GM19025 (cell line): ENCODE results near the gene SEBOX.

Experiments
- ATAC-seq: cut with Tn5 transposase; IDR thresholded peaks from one replicate; pipeline ENCODE4 v1.9.1; 2021; ENCODE audit warnings: mild to moderate bottlenecking, low read depth, moderate library complexity; ENCODE audit not compliant: unreplicated experiment

Gene SEBOX

DNA sequence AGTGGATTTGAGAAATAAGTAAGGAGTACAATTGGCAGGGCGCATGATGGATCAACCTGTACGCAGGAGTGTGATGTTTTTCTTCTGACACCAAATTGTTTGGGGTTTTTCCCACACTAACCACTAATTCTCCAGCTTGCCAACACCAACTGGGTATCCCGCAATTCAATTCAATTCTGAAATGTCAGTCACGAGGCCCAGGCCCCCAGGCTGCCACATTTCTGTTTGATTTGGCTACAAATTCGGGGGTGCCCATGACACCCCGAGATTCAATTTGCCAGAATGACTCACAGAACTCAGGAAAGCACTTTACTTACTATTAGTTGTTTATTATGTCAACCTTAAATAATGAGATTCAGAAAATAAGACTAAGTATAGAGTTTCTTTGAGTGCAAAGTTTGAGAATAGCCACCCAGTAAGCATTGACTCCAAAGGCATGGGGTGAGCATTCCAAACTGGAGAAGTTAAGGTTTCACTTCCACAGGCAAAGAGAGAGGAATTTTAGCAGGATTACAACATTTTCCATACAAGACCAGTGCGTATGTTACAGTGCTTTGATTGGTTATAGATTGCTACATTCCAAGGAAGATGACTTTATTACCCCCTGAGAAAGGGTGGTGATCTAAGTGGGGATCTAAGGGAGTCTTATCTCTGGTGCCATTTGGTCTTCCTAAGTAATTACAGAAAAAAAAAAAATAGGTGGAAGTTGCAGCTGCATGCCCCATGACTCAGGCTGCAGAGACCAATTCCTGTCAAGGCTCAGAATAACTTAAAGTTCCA lies 29.5 kb upstream of the SEBOX start:
- ATAC-seq: no peak

- ATAC-seq: no peak
Measured at GRCh38 chr17:28392491-28392890, 27.5 kb upstream of the SEBOX start.

DNA sequence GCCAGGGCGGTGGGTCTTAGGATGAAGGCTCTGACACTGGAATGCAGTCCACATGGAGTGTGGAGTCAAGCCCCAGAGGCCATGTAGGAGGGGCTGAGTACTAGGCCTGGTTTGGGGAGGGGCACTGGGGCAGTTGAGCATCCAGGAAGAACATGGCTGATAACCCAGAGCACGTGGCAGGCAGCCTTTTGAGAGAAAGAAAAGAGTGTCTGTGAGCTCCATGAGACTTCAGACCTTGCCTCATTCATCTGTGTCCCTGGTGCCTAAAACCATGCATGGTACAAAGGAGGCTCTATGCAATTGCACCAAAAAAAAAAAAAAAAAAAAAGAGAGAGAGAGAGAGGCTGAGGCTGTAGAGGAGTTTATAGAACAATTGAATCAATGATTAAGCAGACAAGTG lies 26.4 kb upstream of the SEBOX start:
- ATAC-seq: no peak

DNA sequence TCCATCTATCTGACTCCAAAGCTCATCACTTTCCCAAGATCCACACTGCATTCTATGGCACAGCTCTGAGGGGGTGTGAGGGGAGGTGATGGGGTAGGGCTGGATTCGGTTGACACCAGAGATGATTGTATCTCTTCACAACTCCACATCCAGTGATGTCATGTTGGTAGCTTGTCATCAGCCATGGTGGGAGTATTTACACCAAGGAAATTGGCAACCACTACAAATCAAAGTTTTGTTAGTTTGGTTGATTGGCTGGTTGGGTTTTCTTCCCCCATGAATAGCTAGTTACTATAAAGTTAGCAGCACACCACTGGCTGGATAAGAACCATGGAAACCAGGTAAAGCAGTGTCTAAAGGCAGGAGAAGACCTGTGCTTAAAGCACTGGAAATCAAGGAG lies 26.0 kb upstream of the SEBOX start:
- no peak for ATAC-seq

- ATAC-seq: no peak
Measured at GRCh38 chr17:28390563-28390962, 25.6 kb upstream of the SEBOX start.

- ATAC-seq: no peak
Measured at GRCh38 chr17:28390141-28390540, 25.1 kb upstream of the SEBOX start.

DNA sequence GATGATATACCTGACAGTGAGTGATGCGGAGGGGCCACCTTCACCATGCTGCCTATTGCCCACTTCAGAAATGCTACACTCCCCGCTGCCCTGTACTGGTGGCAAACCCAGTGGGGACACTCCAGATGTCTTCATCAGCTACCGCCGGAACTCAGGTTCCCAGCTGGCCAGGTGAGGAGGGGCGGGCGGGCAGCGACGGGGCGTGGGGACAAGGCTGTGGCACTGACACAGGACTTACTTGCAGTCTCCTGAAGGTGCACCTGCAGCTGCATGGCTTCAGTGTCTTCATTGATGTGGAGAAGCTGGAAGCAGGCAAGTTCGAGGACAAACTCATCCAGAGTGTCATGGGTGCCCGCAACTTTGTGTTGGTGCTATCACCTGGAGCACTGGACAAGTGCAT lies 23.1 kb upstream of the SEBOX start:
- ATAC-seq: no peak

DNA sequence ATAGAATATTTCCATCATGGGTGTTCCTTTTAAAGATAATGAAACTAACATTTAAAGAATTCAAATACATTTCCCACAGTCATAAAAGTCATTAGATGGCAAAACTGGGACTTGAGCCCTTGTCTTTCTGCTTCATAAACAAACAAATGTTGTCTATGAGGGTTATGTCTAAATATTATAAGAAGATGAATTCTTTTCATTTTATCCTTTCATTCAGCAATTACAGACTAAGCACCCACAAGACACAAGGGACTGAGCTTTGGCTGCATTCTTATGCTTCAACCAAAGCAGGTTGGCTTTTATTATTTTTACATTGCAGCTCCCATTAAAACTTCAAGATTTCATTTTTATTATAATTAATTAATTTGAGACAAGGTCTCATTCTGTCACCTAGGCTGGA lies 21.4 kb upstream of the SEBOX start:
- ATAC-seq: no peak

DNA sequence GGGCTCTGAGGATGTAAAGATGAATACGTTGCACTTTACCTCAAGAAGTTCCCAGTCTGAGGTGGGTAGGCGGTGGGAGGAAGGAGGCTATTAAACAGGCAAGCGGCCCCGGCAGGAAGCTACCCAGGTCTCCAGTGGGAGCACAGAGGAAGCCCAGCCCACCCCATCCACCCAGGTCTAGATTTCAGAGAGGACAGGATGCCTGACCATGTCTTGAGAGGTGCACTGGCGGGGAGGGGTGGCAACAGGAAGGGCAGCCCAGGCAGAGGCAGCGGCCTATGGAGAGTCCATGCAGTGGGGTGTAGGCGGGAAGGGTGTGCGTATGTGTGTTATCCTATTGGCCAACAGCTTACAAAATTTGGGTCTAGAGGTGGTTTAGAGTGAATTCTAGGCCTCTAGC lies 20.4 kb upstream of the SEBOX start:
- no peak for ATAC-seq

GRCh38 chr17:28385037-28385400 lies 20.0 kb upstream of the SEBOX start:
- ATAC-seq: no peak

DNA sequence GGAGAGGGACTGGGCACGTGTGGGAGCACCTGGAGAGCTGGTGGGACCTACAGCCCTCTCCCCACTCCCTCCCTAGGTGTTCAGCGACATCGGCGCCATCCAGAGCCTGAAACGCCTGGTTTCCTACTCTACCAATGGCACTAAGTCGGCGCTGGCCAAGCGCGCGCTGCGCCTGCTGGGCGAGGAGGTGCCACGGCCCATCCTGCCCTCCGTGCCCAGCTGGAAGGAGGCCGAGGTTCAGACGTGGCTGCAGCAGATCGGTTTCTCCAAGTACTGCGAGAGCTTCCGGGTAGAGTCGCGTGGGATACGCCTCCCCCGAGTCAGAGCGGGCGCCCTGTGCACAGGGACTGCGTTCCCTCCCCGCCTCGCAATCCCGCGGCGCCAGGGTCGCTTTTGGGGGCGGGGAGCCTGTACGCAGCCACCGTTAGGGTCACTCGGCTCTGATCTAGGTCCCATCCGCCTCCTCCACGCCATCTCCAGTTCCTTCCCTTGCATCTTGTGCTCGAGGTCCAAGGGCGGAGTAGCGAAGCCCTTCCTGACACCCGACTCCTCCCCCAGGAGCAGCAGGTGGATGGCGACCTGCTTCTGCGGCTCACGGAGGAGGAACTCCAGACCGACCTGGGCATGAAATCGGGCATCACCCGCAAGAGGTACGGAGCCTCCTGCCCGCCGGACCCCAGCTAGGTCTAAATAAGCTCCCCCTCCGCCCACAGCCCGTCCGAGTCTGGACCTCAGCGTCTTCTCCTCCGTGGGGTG lies 19.5 kb upstream of the SEBOX start:
- ATAC-seq: peak; percentile 81

DNA sequence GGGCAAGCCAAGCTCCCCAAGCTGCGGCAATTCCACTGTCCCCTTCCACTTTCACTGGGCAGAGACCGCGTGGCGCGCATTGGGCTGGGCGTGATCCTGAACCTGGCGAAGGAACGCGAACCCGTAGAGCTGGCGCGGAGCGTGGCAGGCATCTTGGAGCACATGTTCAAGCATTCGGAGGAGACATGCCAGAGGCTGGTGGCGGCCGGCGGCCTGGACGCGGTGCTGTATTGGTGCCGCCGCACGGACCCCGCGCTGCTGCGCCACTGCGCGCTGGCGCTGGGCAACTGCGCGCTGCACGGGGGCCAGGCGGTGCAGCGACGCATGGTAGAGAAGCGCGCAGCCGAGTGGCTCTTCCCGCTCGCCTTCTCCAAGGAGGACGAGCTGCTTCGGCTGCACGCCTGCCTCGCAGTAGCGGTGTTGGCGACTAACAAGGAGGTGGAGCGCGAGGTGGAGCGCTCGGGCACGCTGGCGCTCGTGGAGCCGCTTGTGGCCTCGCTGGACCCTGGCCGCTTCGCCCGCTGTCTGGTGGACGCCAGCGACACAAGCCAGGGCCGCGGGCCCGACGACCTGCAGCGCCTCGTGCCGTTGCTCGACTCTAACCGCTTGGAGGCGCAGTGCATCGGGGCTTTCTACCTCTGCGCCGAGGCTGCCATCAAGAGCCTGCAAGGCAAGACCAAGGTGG lies 16.3 kb upstream of the SEBOX start:
- ATAC-seq: no peak

DNA sequence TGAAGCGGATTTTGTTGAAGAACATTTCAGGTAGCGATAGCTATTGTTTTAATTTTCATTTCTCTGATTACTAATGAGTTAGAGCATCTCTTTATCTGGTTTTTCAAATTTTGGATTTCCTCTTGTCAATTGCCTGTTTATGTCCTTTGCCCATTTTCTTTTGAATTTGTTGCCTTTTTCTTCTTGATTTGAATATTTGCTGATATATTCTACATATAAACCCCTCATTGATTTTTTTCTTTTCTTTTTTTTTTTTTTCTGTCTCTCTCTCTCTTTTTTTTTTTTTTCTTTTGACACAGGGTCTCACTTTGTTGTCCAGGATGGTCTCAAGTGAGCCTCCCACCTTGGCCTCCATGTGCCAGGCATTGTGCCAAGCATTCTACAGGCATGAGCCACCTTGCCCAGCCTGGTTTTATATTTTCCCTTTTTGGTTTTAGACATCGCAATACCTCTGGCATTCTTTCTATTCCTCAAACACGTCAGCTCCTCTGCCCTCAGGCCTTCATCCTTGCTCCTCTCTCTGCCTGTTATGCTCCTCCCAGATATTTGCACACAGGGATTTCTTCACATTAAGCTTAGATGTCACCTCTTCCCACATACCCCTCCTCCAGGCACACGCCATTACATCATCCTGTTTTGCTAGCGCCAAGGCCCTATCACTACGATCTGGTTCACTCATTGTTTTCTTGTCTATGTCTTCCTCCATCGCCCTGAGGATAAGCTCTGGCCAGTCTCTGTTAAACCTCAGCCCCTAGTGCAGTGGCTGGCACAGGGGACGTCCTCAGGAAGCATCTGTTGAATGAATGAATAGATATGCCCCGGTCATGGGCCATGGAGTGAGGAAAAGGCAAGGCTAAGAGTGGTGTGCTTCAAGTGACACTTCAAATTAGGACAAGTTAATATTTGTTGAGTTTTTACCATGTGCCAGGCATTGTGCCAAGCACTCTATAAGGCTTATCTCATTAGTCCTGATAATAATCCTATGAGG lies 15.1 kb upstream of the SEBOX start:
- ATAC-seq: no peak

DNA sequence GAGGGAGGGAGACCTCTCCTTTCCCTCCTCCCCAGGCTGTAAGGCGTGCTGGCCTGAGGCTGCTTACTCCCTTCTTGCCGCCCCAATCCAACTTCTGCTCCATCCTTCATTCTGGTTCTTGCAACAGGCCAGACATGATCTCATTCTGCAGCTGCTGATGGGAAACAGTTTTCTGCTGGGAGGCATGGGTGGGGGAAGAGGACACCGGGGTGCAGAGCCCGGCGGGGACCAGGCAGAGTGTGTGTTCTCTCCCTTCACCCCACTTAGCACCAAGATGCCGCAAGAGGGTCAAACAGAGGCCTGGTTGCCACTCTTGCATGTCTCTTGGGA lies 7.9 kb upstream of the SEBOX start:
- ATAC-seq: no peak

- peak; percentile 8 for ATAC-seq
Measured at GRCh38 chr17:28372203-28372944, 7.4 kb upstream of the SEBOX start.

GRCh38 chr17:28371245-28372202 lies 6.5 kb upstream of the SEBOX start, which contains the start of gene SARM1:
Gene SARM1 (plus strand): TSS chr17:28371694. CDS start chr17:28372033, 339 bp downstream.
- peak; percentile 83 for ATAC-seq

DNA sequence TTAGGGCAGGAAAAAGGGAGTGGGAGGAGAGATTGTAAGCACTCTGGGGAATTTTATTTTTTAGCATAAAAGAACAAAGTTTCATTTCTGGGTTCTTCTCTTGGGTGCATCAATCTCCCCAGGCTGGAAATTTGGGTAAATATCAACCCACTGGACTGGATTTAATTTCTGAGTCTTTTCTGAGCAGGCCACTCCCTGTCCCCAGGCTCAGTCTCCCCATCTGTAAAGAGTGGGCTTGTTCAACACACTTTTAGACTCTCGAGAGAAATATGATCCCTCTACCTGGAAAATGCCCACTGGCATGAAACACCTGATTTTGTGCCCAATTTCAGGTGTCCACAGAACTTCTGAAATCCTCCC lies 5.7 kb upstream of the SEBOX start:
- no peak for ATAC-seq

- no peak for ATAC-seq
Measured at GRCh38 chr17:28370035-28370743, 5.2 kb upstream of the SEBOX start, which contains the start of gene VTN. Gene VTN (minus strand): TSS chr17:28370307. CDS start chr17:28370203, 104 bp downstream.
